HepG2 (cell line): ENCODE measurements around the gene SYT17. TPM values are rescaled to one million over a fixed set of nuclear protein-coding genes. Genes with fewer than 3 reads are reported as not detected.

Source experiments
- CENPT ChIP-seq: sonication (generic); formaldehyde crosslinking; IDR thresholded peaks from 2 replicates; pipeline ENCODE4 v1.8.0; 2022; ENCODE audit warnings: low read depth, mild to moderate bottlenecking, moderate library complexity, missing genetic modification reagents
- CHCHD3 ChIP-seq: sonication (generic); formaldehyde crosslinking; IDR thresholded peaks from 2 replicates; pipeline ENCODE4 v1.8.0; 2022; ENCODE audit warnings: mild to moderate bottlenecking, missing genetic modification reagents, moderate library complexity
- CHD2 ChIP-seq: IDR thresholded peaks from 2 replicates; pipeline ENCODE4 v1.6.1; 2011; ENCODE audit warnings: low read depth, low read length, improper control_type of control experiment
- CHD4 ChIP-seq: fragments of 200-600 bp; sonication (generic); IDR thresholded peaks from 2 replicates; pipeline ENCODE4 v1.7.0; 2017; ENCODE audit warnings: mild to moderate bottlenecking, low read length, borderline replicate concordance
- FOXK1 ChIP-seq: sonication (generic); formaldehyde crosslinking; IDR thresholded peaks from 2 replicates; pipeline ENCODE4 v1.4.0; 2020; ENCODE audit warnings: low read depth, missing genetic modification reagents, borderline replicate concordance
- HDAC2 ChIP-seq: sonication (generic); formaldehyde crosslinking; IDR thresholded peaks from 2 replicates; pipeline ENCODE4 v1.4.0; 2020; ENCODE audit warnings: missing genetic modification reagents
- HNRNPL ChIP-seq: fragments of 200-400 bp; formaldehyde crosslinking; IDR thresholded peaks from 2 replicates; pipeline ENCODE4 v1.6.1; 2017; ENCODE audit warnings: mild to moderate bottlenecking, low read depth, low read length
- HNRNPLL ChIP-seq: fragments of 200-400 bp; formaldehyde crosslinking; IDR thresholded peaks from 2 replicates; pipeline ENCODE4 v1.6.1; 2017; ENCODE audit warnings: mild to moderate bottlenecking, low read depth, low read length; ENCODE audit not compliant: poor library complexity, severe bottlenecking
- MED1 ChIP-seq: sonication (generic); formaldehyde crosslinking; IDR thresholded peaks from 2 replicates; pipeline ENCODE4 v1.4.0; 2020; ENCODE audit warnings: missing genetic modification reagents
- MTF1 ChIP-seq: sonication (generic); formaldehyde crosslinking; IDR thresholded peaks from 2 replicates; pipeline ENCODE4 v1.5.0; 2020; ENCODE audit warnings: missing genetic modification reagents
- MXD1 ChIP-seq: sonication (generic); formaldehyde crosslinking; IDR thresholded peaks from 2 replicates; pipeline ENCODE4 v1.4.0; 2020; ENCODE audit warnings: mild to moderate bottlenecking, missing genetic modification reagents
- NFAT5 ChIP-seq: sonication (generic); formaldehyde crosslinking; IDR thresholded peaks from 2 replicates; pipeline ENCODE4 v1.4.0; 2020; ENCODE audit warnings: missing genetic modification reagents
- NFE2L1 ChIP-seq: sonication (generic); formaldehyde crosslinking; IDR thresholded peaks from 2 replicates; pipeline ENCODE4 v1.4.0; 2020; ENCODE audit warnings: missing genetic modification reagents, mild to moderate bottlenecking, borderline replicate concordance
- RBAK ChIP-seq: sonication (generic); formaldehyde crosslinking; IDR thresholded peaks from 2 replicates; pipeline ENCODE4 v1.5.1; 2020; ENCODE audit warnings: mild to moderate bottlenecking, missing genetic modification reagents
- RELA ChIP-seq: sonication (generic); formaldehyde crosslinking; IDR thresholded peaks from 2 replicates; pipeline ENCODE4 v1.4.0; 2020; ENCODE audit warnings: missing genetic modification reagents
- SAP130 ChIP-seq: IDR thresholded peaks from 2 replicates; pipeline ENCODE4 v1.6.1; 2016; ENCODE audit warnings: low read depth
- TBX2 ChIP-seq: sonication (generic); formaldehyde crosslinking; IDR thresholded peaks from 2 replicates; pipeline ENCODE4 v1.5.0; 2020; ENCODE audit warnings: missing genetic modification reagents, mild to moderate bottlenecking, borderline replicate concordance
- ZBTB34 ChIP-seq: sonication (generic); formaldehyde crosslinking; IDR thresholded peaks from 2 replicates; pipeline ENCODE4 v1.8.0; 2022; ENCODE audit warnings: mild to moderate bottlenecking, missing genetic modification reagents
- ZFP36L1 ChIP-seq: sonication (generic); formaldehyde crosslinking; IDR thresholded peaks from 2 replicates; pipeline ENCODE4 v1.8.0; 2022; ENCODE audit warnings: mild to moderate bottlenecking, missing genetic modification reagents, moderate library complexity
- ZNF160 ChIP-seq: sonication (generic); formaldehyde crosslinking; IDR thresholded peaks from 2 replicates; pipeline ENCODE4 v1.8.0; 2022; ENCODE audit warnings: mild to moderate bottlenecking, inconsistent platforms, missing genetic modification reagents
- ZNF451 ChIP-seq: sonication (generic); formaldehyde crosslinking; IDR thresholded peaks from 2 replicates; pipeline ENCODE4 v1.5.0; 2020; ENCODE audit warnings: mild to moderate bottlenecking, missing genetic modification reagents
- ZNF570 ChIP-seq: sonication (generic); formaldehyde crosslinking; IDR thresholded peaks from 2 replicates; pipeline ENCODE4 v1.4.0; 2020; ENCODE audit warnings: mild to moderate bottlenecking, missing genetic modification reagents, borderline replicate concordance
- ZNF7 ChIP-seq: IDR thresholded peaks from 2 replicates; pipeline ENCODE4 v1.6.1; 2016; ENCODE audit warnings: missing biosample characterization, missing genetic modification reagents
- ZNF761 ChIP-seq: sonication (generic); formaldehyde crosslinking; conservative IDR thresholded peaks from 2 replicates; pipeline ENCODE4 v1.4.0; 2020; ENCODE audit warnings: mild to moderate bottlenecking, missing genetic modification reagents
- ZNF841 ChIP-seq: sonication (generic); formaldehyde crosslinking; IDR thresholded peaks from 2 replicates; pipeline ENCODE4 v1.8.1; 2023; ENCODE audit warnings: missing genetic modification reagents, borderline replicate concordance
- polyA plus RNA-seq, 8 experiments: library from polyadenylated mRNA; depleted of rRNA in 3 of 8; stranded (reverse) in 7 of 8; unstranded in 1 of 8; fragments of >200 nt; fragmentation: Illumina TruSeq in 4 of 8; extraction: Trizol in 4 of 8; gene quantifications; 2 replicates each; pipeline versions ENCODE4 v1.2.1 to v1.2.3, GENCODE V29; 2011 to 2016; ENCODE audit warnings: low read depth in 4 of 8, missing spikeins in 1 of 8, mixed read lengths in 1 of 8; ENCODE audit not compliant: insufficient read depth in 1 of 8
- total RNA-seq, 5 experiments: library from RNA; depleted of rRNA; stranded (reverse); fragments of >200 nt; fragmentation: Illumina TruSeq; extraction: Trizol; gene quantifications; 2 replicates each; pipeline ENCODE4 v1.2.3, GENCODE V29; 2016; ENCODE audit warnings: low read depth in 1 of 5

SYT17 gene
- total and polyA plus RNA-seq, 2 of the 13 experiments (the other 11 are each of a cell fraction or from before 2014, with no cell fraction given): 0.44 TPM; not detected in 1

GRCh38 chr16:19167710-19168370 lies at the start of gene SYT17 (continued):
- TF ChIP-seq HDAC2 (0 out of 2 replicates have a peak, but pooled peaks have one; percentile 55), ZNF841 (no peak), CHD4 (no peak), HNRNPL (peak; percentile 52; the same call in 1 of the 2 replicates), ZFP36L1 (CRISPR knock-in tag) (no peak), MTF1 (no peak), CENPT (CRISPR knock-in tag) (peak; percentile 77; the same call in 1 of the 2 replicates), CHCHD3 (no peak), NFE2L1 (CRISPR knock-in tag) (no peak), TBX2 (CRISPR knock-in tag) (peak; percentile 27; the same call in 1 of the 2 replicates), ZNF570 (CRISPR knock-in tag) (no peak), HNRNPLL (peak; percentile 99), ZNF160 (no peak), ZNF451 (peak; percentile 59; the same call in 1 of the 2 replicates), CHD2 (no peak), MED1 (CRISPR knock-in tag) (no peak), ZNF761 (CRISPR knock-in tag) (peak; percentile 57; the same call in 1 of the 2 replicates), ZBTB34 (CRISPR knock-in tag) (no peak), ZNF7 (CRISPR knock-in tag) (no peak), FOXK1 (CRISPR knock-in tag) (no peak), NFAT5 (CRISPR knock-in tag) (peak; percentile 32; the same call in 1 of the 2 replicates), RBAK (CRISPR knock-in tag) (no peak), MXD1 (CRISPR knock-in tag) (peak; percentile 55), SAP130 (CRISPR knock-in tag) (peak; percentile 45), RELA (CRISPR knock-in tag) (peak; percentile 75; the same call in 1 of the 2 replicates)
